ENCODE results near the gene NFIC.
"Not testable (repeated sequence)": the region's sequence is repeated elsewhere in the genome, so short reads cannot be mapped to it uniquely, and the experiment has no call there.

Gene NFIC

GRCh38 chr19:3336680-3337523, 29.5 kb upstream of the NFIC start:
- no peak for DNase-seq (ENCODE audit: low read depth)

GRCh38 chr19:3338541-3339181, 27.7 kb upstream of the NFIC start:
- no peak for DNase-seq (ENCODE audit: low read depth)

GRCh38 chr19:3340340-3340739, 26.0 kb upstream of the NFIC start:
- DNase-seq (ENCODE audit: low read depth) = no peak

GRCh38 chr19:3342246-3342645, 24.1 kb upstream of the NFIC start:
- no peak for DNase-seq (ENCODE audit: low read depth)

- not testable (repeated sequence) for DNase-seq (ENCODE audit: low read depth)
Measured at GRCh38 chr19:3342962-3343361, 23.4 kb upstream of the NFIC start.

GRCh38 chr19:3343619-3344502, 22.5 kb upstream of the NFIC start:
- DNase-seq (ENCODE audit: low read depth) = peak; percentile 78

GRCh38 chr19:3344608-3345598, 21.5 kb upstream of the NFIC start:
- no peak for DNase-seq (ENCODE audit: low read depth)

- DNase-seq (ENCODE audit: low read depth) = no peak
Measured at GRCh38 chr19:3345850-3346460, 20.4 kb upstream of the NFIC start.

GRCh38 chr19:3346677-3347353, 19.6 kb upstream of the NFIC start:
- DNase-seq (ENCODE audit: low read depth) = peak; percentile 52

GRCh38 chr19:3348042-3348441, 18.3 kb upstream of the NFIC start:
- no peak for DNase-seq (ENCODE audit: low read depth)

GRCh38 chr19:3348469-3348868, 17.9 kb upstream of the NFIC start:
- DNase-seq (ENCODE audit: low read depth) = not testable (repeated sequence)

GRCh38 chr19:3350014-3350663, 16.2 kb upstream of the NFIC start:
- no peak for DNase-seq (ENCODE audit: low read depth)

GRCh38 chr19:3351702-3352447, 14.5 kb upstream of the NFIC start:
- DNase-seq (ENCODE audit: low read depth) = no peak

GRCh38 chr19:3353493-3353892, 12.9 kb upstream of the NFIC start:
- DNase-seq (ENCODE audit: low read depth) = no peak

GRCh38 chr19:3356805-3357204, 9.6 kb upstream of the NFIC start:
- DNase-seq (ENCODE audit: low read depth) = no peak

- DNase-seq (ENCODE audit: low read depth) = no peak
Measured at GRCh38 chr19:3357271-3357991, 9.0 kb upstream of the NFIC start.

- DNase-seq (ENCODE audit: low read depth) = no peak
Measured at GRCh38 chr19:3357992-3358688, 8.2 kb upstream of the NFIC start.

- no peak for DNase-seq (ENCODE audit: low read depth)
Measured at GRCh38 chr19:3358689-3359014, 7.7 kb upstream of the NFIC start.

Measured in stromal cell of bone marrow (primary cell).